B cell (primary cell): ENCODE data around the gene ATPAF2.

Experiments used
- EZH2 ChIP-seq: IDR thresholded peaks from 2 replicates; pipeline ENCODE4 v1.6.1; 2012; ENCODE audit warnings: borderline replicate concordance, low read depth, mild to moderate bottlenecking, moderate library complexity, low read length; ENCODE audit not compliant: insufficient read depth, poor library complexity, severe bottlenecking
- TF ChIP-seq, protein P1 (sequence below): fragments of 200-600 bp; IDR thresholded peaks from one replicate; pipeline ENCODE4 v1.8.0; 2022; ENCODE audit warnings: antibody characterized with exemption, mild to moderate bottlenecking

DNA sequence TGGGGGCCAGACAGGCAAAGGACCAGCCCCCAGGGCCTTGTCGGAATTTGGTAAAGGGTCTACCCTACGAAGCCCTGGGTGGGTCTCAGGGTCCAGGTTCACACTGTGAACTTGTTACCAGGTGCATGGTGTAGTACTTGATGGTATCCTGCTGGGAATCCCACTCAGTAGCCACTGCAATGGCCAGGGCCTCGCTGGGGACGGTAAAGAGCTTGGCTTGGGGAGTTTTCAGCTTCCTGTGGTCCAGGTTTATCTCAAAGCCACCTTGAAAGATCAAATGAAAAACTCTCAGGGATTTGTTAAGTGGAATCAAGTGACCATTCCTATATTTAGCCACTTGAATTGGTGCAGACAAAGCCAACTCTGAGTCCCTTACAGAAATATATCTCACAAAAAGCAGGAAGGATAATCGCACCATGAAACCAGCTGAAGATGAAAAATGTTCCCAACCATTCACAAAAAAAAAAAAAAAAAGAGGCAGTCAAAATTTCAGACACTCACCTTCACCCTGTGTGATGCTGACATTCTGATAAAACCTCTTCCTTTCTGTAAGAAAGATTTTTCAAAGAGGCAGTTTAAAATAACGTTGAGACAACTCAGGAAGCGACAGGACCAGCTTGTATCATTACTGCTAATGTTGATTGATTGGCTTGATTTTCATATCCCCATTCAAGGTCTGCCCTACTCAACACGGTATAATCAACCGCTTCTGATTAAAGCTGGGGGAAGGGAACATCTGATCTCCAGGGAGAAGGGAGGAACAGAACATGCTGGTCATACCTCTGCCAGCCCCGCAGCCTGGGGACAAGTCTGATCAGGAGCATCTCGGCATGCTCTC, 10.6 kb downstream of the ATPAF2 start:
- TF ChIP-seq, protein P1, sequence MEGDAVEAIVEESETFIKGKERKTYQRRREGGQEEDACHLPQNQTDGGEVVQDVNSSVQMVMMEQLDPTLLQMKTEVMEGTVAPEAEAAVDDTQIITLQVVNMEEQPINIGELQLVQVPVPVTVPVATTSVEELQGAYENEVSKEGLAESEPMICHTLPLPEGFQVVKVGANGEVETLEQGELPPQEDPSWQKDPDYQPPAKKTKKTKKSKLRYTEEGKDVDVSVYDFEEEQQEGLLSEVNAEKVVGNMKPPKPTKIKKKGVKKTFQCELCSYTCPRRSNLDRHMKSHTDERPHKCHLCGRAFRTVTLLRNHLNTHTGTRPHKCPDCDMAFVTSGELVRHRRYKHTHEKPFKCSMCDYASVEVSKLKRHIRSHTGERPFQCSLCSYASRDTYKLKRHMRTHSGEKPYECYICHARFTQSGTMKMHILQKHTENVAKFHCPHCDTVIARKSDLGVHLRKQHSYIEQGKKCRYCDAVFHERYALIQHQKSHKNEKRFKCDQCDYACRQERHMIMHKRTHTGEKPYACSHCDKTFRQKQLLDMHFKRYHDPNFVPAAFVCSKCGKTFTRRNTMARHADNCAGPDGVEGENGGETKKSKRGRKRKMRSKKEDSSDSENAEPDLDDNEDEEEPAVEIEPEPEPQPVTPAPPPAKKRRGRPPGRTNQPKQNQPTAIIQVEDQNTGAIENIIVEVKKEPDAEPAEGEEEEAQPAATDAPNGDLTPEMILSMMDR: no peak
- TF ChIP-seq EZH2: no peak
